Stimulated activated CD4-positive, alpha-beta T cell treated with anti-CD3 and anti-CD28 coated beads, TNF-alpha, amount 100 ng/mL, for 1 hour (primary cell): Measurements from ENCODE around the gene S100A3.
"Not testable (repeated sequence)": the region's sequence is repeated elsewhere in the genome, so short reads cannot be mapped to it uniquely, and the experiment has no call there.

Experiments
- DNase-seq, 3 donors: peaks; one replicate each; pipeline ENCODE4 v3.0.0-alpha.2; 2020; ENCODE audit warnings: low read depth in 3 of 3, low spot score in 1 of 3

Gene S100A3, protein sequence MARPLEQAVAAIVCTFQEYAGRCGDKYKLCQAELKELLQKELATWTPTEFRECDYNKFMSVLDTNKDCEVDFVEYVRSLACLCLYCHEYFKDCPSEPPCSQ

DNA sequence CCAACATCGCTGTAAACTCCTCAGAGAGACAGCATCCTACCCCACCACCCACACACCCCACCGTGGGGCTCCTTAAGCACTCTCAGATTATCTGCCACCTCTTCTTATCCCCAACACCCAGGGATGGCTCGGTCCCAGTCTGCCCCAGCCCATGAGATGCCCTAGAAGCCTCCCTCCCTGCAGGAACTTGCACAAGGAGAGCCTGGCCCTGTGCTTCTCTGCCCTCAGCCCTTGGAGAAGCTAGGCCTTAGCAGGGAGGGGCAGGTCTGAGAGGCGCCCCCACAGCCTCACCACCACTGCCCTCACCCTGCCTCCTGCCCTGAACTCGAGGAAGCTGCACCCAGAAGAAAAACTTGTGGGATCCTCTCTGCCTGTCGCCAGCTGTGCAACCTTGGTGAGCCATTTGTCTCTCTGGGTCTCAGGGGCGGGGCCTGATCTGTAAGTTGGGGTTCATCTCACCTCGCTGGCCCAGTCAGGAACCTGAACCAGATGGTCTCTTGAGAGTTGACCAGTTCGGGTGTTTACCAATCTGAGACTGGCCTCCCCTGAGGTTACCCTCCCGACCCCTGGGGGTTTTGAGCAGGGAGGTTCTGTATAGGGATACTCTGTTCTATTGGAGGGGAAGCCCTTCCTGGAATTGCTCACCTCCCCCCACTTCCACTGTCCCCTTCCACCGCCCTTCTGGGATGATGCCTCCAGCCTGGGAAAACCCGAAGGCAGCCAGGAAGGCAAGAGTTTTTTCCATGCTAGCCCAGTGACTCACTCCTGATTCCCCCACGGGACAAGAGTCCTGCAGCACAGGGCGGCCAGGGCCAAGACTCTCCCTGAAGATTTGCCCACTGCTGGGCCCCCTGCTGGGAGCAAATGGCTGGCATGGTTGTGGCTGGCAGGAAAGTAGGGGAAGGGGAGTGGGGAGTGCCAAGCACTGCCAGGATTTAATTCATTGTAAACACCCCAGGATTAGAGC is at the start of gene S100A3:
Gene S100A3, minus strand, starts transcription at position 537 of the 967 bp plus-strand sequence. CDS start 773 bp downstream, outside the sequence.
- no peak for DNase-seq

DNA sequence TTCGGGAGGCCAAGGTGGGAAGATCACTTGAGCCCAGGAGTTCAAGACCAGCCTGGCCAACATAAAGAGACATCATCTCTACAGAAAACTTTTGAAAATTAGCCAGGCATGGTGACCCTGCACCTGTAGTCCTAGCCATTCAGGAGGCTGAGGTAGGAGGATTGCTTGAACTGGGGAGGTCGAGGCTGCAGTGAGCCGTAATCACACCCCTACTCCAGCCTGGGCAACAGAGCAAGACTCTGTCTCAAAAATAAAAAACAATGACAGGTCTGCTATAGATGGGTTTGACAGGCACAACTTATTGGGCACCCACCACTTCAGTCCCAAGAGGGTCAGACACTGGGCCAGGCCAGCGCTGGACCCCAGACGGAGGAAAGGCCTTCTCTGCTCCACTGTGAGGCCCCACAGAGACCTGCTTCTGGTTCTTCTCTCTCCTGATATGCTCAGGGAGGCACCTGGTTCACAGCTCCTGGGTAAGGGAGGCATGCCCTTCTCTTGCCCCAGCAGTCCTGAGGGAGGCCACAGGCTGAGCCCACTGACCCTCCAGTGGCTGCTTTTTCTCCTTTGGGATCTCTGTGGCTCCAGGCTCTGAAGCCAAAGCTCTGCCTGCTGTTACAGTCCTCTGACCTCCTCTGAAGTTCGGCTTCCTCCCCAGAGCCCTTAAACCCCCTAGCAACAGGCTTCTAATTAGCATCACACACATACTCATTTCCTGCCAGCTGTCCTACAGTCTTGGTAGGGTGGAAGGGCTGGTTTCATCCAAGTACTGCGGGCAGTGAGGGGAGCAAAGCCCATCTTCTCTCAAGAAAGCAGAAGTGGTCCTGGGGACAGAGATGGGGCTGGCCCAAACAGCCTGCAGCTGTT is 49.5 kb upstream of the S100A3 start:
- DNase-seq: no peak

DNA sequence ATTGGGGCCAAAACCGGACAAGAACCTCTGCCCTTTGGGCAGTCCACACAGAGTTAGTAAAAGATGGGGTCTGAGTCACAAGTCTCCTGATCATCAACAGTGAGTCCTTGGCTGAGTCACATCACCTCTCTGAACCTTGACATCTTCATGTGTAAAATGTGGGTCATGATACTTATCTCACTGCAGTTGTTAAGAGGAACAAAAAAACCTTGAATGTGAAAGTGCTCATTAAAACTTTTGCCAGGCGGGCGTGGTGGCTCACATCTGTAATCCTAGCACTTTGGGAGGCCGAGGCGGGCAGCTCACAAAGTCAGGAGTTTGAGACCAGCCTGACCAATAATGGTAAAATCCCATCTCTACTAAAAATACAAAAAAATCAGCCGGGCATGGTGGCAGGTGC is 48.1 kb upstream of the S100A3 start:
- no peak for DNase-seq

DNA sequence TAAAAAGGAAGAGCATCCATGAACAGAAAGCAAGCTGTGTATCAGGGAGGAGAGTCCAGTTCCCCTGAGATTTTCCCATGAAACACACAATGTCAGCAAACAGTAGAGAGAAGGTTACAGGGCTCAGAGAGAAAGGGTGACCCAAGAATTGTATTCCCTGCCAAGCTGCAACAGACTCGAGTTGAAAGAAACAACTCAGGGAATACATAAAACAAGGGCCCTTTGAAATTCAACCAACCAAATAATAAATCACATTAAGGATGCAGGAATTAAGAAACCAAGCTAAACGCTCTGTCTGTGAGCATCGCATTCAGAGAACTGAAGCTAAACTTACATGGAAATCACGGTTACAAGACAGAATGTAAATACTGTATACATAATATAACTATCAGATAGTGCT is 43.7 kb upstream of the S100A3 start:
- DNase-seq: no peak

DNA sequence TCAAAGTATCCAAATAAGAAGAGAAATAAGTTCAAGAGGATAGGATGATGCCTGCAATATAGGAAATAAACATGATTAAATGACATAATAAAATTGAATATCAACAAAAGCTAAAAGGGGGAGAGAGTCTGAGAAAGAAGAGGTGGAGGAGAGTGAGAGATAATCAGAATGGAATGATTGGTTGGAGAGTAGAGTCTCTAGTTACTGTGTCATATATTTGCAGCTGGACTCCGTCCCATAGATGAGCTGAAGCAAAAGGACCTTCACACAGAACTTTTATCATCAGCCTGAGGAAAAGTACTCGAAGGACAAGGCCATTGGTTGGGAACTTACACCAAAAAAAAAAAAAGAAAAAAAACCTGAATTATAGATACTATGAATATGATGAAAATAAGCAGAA is 39.4 kb upstream of the S100A3 start:
- DNase-seq: no peak

DNA sequence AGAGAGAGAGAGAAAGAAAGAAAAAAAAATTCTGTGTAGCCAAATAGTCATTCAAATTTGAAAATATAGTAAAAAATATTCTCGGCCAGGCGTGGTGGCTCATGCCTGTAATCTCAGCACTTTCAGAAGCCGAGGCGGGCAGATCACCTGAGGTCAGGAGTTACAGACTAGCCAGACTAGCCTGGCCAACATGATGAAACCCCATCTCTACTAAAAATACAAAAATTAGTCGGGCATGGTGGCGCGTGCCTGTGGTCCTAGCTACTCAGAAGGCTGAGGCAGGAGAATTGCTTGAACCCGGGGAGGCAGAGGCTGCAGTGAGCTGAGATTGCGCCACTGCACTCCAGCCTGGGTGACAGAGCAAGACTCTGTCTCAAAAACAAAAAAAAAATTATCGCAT is 39.0 kb upstream of the S100A3 start:
- DNase-seq: not testable (repeated sequence)

DNA sequence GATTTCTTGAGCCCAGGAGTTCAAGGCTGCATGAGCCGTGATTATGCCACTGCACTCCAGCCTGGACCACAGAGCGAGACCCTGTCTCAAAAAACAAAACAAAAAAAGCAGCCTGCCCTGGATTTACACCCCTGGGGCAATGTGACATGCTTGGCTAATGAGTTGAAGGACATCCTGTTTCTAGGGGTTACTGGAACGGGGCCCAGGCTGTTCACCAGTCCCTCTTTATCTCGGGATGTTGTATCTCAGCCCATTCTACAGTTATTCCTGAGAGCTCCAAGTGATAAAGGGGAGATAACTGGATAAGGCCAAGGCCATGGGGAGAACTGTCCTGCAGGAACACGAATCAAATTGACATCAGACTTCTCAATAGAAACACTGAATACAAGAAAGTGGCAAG is 38.3 kb upstream of the S100A3 start:
- no peak for DNase-seq

DNA sequence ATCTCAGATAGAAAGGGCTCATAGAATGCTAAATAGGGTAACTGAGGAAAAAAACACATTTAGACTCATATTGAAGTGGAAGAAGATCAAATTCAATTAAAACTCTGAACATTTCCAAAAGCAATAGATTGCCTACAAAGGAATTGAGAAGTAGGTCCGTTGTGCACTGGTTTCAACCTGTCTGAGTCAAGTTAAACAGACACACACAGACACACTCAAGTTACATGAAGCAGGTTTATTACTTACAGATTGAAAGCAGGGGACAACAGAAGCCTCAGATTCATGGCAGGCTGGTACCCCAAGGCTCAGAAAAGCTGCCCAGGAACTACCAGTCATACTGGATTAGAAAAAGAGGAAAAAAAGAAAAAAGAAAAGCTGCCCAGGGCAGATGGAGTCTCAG is 37.3 kb upstream of the S100A3 start:
- DNase-seq: no peak

DNA sequence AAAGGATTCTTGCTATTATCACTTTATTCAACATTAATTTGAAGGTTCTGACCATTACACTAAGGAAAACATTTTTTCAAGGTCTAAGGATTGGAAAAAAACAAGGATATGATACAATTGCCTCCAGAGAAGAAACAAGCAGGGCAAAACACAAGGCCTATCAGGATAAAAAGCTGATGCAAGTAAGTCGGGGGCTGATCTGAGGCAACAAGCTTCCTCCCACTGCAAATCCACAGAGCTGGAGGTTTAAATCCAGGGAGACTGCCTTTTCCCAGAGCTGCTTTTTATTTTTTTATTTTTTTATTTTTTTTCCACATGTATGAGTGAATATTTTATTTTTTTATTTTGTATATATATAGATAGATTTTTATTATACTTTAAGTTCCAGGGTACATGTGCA is 35.9 kb upstream of the S100A3 start:
- no peak for DNase-seq

DNA sequence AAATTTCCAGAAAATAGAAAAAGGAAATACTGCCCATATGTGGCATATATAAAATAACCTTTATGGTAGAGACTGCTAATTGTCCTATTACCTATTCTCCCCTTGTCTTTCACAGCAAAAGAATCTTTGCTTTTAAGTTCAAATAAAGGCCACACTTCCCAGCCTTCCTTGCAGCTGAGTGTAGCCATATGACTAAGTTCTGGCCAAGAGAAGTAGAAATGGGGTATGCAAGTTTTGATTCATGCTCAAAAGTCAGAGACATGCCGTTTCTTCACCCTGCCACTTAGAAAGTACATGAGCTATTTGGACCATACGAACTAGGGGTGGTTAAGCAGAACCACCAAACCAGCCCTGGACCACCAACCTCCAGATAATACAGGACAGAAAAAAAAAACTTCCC is 34.9 kb upstream of the S100A3 start:
- no peak for DNase-seq

DNA sequence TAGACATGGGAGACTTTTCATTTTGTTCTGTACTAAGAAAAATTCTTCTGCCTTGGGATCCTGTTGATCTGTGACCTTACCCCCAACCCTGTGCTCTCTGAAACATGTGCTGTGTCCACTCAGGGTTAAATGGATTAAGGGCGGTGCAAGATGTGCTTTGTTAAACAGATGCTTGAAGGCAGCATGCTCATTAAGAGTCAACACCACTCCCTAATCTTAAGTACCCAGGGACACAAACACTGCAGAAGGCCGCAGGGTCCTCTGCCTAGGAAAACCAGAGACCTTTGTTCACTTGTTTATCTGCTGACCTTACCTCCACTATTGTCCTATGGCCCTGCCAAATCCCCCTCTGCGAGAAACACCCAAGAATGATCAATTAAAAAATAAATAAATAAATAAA is 34.5 kb upstream of the S100A3 start:
- not testable (repeated sequence) for DNase-seq

DNA sequence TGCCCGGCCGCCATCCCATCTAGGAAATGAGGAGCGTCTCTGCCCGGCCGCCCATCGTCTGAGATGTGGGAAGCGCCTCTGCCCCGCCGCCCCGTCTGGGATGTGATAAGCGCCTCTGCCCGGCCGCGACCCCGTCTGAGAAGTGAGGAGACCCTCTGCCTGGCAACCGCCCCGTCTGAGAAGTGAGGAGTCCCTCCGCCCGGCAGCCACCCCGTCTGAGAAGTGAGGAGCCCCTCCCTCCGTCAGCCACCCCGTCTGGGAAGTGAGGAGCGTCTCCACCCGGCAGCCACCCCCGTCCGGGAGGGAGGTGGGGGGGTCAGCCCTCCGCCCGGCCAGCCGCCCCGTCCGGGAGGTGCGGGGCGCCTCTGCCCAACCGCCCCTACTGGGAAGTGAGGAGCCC is 33.8 kb upstream of the S100A3 start:
- not testable (repeated sequence) for DNase-seq

DNA sequence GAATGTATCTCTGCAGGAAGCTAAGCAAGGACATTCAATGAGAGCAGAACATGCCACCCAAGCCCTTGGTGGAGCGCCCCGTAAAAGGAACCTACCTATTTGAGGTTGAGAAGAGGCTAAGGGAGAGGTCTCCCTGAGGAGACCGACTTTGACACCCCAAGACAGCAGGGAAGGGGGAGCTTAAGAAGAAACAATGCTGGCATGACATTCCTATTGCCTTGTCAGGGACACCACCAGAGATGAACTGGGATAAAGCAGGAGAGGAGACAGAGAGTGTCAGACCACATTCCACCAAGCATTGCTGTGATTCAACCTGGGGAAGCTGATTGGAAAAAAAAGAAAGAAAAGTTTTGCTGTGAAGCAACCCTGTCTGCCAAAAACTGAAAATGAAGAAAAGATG is 29.9 kb upstream of the S100A3 start:
- DNase-seq: no peak

DNA sequence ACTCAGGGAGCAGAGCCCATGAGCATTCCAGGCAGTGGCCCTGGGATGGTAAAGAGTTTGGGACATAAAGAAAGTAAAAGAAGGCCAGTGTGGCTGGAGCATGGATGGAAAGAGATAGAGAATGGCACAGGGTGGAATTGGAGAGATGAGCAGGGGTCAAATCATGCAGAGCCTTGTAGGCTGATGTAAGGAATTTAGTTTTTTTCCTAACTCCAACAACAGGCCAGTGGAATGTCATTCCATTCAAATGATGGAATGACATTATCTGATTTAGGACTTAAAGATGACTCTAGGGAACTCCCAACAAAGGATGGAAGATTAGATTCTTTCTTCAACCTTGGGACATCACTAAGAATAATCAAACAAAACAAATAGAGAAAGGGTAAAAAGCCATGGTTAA is 29.4 kb upstream of the S100A3 start:
- DNase-seq: no peak

DNA sequence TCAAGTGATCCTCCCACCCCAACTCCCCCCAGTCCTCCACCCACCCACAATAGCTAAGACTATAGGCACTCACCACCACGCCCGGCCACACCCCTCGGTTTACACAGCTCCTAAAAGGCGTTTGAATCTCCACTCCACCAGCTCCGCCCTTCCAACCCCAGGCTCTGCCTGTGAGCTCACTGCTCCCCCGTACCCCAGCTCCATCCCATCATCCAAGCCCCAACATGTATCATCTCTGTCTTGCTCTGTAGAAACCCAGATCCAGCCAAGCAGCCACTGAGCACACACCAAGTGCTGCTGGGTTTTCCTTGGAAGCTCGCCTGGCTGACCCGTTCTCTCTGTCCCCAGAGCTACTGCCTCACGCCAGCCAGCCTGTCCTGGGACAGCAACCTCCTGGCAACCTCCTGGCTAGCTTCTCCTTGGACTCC is 28.6 kb upstream of the S100A3 start:
- DNase-seq: no peak

DNA sequence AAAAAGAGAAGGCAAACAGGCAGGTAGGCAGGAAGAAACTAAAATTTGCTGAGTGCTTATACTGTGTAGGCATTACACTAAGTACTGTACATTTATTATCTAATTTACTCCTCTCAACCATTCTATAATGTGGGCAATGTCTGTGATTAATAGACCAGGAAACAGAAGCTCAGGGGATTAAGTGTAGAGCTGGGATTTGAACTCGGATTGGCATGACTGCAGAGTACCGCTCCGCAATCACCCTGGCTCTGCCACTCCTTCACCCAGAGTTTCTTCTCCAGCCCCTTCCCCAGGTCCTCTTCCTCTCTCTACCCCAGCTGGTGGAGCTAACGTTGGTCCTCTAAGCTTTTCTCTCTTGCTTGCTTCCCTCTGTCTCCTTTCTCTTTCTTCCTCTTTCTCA is 28.1 kb upstream of the S100A3 start:
- no peak for DNase-seq

DNA sequence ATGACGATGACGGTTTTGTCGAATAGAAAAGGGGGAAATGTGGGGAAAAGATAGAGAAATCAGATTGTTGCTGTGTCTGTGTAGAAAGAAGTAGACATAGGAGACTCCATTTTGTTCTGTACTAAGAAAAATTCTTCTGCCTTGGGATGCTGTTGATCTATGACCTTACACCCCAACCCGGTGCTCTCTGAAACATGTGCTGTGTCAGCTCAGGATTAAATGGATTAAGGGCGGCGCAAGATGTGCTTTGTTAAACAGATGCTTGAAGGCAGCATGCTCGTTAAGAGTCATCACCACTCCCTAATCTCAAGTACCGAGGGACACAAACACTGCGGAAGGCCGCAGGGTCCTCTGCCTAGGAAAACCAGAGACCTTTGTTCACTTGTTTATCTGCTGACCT is 26.4 kb upstream of the S100A3 start:
- DNase-seq: not testable (repeated sequence)

DNA sequence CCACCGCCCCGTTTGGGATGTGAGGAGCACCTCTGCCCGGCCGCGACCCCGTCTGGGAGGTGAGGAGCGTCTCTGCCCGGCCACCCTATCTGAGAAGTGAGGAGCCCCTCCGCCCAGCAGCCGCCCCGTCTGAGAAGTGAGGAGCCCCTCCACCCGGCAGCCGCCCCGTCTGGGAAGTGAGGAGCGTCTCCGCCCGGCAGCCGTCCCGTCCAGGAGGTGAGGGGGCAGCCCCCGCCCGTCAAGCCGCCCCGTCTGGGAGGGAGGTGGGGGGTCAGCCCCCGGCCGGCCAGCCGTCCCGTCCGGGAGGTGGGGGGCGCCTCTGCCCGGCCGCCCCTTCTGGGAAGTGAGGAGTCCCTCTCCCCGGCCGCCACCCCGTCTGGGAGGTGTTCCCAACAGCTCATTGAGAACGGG is 26.0 kb upstream of the S100A3 start:
- DNase-seq: not testable (repeated sequence)

DNA sequence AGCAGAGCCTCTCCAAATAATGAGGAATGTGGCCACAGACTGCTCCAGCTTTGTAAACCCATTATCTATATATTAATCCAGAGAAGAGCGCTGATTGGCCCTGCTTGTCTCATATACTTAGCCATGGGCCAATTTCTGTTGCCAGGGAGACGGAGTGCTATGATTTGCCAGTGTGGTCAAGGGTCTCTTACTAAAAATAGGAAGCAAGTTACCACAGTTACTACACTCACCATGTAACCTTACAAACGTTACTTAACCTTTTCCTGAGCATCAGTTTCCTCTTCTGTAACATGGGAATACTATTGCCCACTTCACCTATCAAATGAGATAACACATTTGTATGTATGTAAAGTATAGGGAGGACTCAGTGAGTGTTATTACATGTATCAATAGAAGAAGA is 24.3 kb upstream of the S100A3 start:
- no peak for DNase-seq

DNA sequence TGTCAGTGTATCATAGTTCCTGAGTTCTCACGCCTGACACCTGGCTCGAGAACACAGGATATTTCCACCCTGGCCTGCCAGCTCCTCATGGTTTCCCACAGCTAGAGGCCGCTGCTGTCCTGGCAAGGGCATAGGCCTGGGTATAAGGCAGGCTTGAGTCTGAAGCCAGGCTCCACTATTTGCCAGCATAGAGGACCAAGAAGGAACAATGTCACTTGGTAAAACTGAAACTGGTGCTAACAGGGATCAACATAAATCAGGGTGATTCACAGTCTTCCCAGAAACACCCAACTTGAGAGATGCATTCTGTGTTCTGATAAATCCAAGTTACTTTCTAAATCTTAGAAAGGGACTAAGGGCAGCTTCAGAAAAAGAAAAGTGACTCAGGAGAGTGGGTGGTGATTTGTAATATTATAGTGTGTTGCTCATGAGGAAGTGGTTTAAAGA is 23.5 kb upstream of the S100A3 start:
- no peak for DNase-seq

DNA sequence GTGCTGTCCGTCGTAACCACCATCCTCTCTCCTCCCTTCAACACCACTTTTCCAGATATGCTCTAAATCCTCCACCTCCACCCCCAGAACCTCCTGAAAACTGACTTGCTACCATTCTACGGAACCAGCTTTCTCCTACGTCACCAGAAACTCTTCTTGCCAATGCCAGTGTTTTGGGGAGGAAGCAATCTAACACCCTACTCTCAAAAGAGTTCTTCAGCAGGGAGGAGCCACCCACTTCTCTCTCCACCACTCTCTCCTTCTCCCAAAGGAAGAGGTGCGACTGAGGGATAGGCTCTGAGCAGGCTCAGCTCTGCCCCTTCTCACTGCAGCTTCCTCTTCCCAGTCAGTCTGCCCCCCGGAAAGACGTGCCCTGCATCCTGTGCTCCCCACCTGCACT is 22.6 kb upstream of the S100A3 start:
- no peak for DNase-seq

DNA sequence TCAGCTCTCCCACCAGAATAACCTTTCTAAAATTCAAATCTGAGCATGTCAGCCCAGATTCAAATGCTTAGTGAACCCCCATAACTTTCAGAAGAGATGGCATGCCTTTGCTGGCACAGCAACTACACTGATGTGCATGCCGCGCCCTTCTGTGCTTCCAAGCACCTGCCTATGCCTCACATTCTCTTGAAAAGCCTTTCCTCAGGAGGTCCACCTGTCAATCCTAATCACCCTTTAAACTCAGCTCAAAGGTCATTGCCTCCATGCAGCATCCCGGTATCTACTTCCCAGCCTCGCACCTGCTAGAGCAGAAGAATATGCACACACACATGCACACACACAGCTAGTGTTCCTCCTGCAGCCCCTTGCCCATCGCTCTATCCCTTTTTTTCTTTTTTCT is 21.8 kb upstream of the S100A3 start:
- no peak for DNase-seq
